ENCODE measurements around the gene METTL22.
"Not testable (repeated sequence)": the region's sequence is repeated elsewhere in the genome, so short reads cannot be mapped to it uniquely, and the experiment has no call there.

METTL22 gene

GRCh38 chr16:8651958-8652357, 30.5 kb downstream of the METTL22 start:
- not testable (repeated sequence) for DNase-seq (ENCODE audit: low read depth); H3K4me3 ChIP-seq (ENCODE audit: low read length)
- peak; percentile 53 for TF ChIP-seq CTCF (conservative IDR thresholded peaks at IDR 0.05; ENCODE audit: low read depth, low read length)

DNA sequence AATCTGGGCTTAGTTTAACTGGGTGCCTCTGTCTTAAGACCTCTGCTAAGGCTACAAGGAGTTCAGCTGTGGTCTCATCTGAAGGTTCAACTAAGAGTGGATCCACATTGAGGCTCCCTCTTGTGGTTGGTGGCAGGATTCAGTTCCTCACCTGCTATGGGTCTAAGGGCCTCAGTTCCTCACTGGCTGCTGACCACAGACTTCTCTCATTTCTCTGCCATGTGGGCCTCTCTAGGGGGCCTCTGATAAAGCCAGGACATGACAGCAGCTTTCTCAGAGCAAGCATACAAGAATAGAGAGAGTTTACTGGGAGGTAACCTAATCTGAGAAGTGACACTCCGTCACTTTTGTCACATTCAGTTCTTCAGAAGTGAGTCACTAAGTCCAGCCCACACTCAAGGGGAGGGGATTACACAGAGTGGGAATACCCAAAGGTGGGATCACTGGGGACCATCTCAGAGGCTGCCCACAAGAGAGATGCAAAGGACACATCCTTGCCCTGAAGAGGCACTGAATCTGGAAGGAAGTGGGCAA, 33.8 kb downstream of the METTL22 start:
- no peak overlapping the region for H3K4me3 ChIP-seq (ENCODE audit: low read length)
- no peak for DNase-seq (ENCODE audit: low read depth)
- peak; percentile 50 for TF ChIP-seq CTCF (conservative IDR thresholded peaks at IDR 0.05; ENCODE audit: low read depth, low read length)

DNA sequence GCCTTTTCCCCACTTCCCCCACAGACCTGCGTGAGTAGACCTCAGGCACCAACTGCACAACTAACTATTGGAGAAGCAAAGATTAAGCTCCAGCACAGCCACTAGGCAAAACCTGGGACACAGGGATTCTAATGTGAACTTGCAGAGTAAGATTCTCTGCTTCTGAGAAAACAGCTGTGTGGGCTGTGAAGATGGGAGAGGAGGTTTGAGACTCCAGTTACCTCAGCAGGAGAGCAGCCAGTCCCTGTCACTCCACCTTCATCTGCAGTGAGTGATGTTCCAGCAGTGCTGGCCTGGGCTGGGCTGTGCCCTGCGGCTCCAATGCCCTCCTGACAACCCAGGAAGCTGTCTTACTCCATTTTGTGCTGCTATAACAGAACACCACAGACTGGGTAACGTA, 34.9 kb downstream of the METTL22 start:
- no peak overlapping the region for H3K4me3 ChIP-seq (ENCODE audit: low read length)
- TF ChIP-seq CTCF (conservative IDR thresholded peaks at IDR 0.05; ENCODE audit: low read depth, low read length), result no peak
- no peak for DNase-seq (ENCODE audit: low read depth)

DNA sequence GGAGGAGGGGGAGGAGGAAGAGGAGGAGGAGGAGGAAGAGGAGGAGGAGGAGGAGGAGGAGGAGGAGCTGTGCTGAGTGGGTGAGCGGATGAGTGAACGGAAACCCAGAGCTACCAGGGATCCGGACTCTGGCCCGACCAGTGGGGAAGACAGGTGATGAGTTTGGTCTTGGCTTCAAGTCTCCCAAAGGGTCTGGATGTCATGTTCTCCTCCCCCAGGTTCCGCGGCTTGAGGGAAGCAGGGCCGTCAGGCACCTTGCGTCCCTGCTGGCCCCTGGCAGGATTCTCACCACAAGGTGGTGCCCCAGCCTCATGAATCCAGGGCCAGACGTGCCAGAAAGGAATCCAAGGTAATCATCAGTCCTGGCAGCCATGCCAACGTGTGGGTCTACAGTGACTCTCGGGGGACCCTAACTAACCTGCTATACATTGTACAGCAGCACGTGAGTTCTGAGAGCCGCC, 39.4 kb downstream of the METTL22 start:
- DNase-seq (ENCODE audit: low read depth), result peak; percentile 21
- TF ChIP-seq CTCF (conservative IDR thresholded peaks at IDR 0.05; ENCODE audit: low read depth, low read length), result peak; percentile 84
- no peak overlapping the region for H3K4me3 ChIP-seq (ENCODE audit: low read length)

DNA sequence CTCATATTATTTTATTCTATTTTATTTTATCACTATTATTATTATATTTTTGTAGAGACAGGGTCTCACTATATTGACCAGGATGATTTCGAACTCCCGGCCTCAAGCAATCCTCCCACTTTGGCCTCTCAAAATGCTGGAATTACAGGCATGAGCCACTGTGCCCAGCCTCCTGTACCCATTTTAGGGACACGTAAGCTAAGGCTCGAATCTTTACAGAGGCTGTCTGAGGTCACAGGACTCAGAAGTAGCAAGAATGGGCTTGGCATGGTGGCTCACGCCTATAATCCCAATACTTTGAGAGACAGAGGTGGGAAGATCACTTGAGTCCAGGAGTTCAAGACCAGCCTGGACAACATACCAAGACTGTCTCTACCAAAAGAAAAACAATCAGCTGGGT, 40.2 kb downstream of the METTL22 start:
- TF ChIP-seq CTCF (conservative IDR thresholded peaks at IDR 0.05; ENCODE audit: low read depth, low read length), result no peak
- DNase-seq (ENCODE audit: low read depth), result no peak
- no peak overlapping the region for H3K4me3 ChIP-seq (ENCODE audit: low read length)

- no peak overlapping the region for H3K4me3 ChIP-seq (ENCODE audit: low read length)
- TF ChIP-seq CTCF (conservative IDR thresholded peaks at IDR 0.05; ENCODE audit: low read depth, low read length), result no peak
- DNase-seq (ENCODE audit: low read depth), result no peak
Observed at GRCh38 chr16:8663192-8664089, 41.9 kb downstream of the METTL22 start.

DNA sequence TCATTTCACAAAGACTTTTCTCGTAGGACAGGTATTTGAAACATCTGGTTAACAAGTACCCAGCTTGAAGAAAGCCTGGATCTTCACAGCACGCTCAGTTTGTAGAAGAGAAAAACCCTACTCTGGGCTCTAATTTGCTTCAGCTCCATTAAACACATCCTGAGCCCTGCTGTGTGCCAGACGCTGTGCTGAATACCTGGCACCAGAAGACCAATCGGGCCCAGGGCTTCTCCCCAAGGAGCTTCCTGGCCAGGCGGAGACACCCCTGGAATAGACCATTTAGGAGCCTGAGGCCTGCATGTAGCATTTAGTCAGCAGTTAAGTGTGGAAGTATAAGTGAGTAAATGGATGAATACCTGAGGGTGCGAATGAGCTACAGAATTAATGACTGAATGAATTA, 44.0 kb downstream of the METTL22 start:
- no peak for DNase-seq (ENCODE audit: low read depth)
- TF ChIP-seq CTCF (conservative IDR thresholded peaks at IDR 0.05; ENCODE audit: low read depth, low read length), result no peak
- H3K4me3 ChIP-seq (ENCODE audit: low read length), result no peak overlapping the region
